GM18951 (cell line): Measurements from ENCODE around the gene GRM7.

Experiments
- POLR2A ChIP-seq: IDR thresholded peaks from 4 replicates; pipeline ENCODE4 v1.6.1; 2011; ENCODE audit warnings: mild to moderate bottlenecking; ENCODE audit not compliant: insufficient read length, insufficient read depth; ENCODE audit errors: extremely low read depth
- in situ Hi-C: fragments of 300-500 bp; cut with MboI; formaldehyde crosslinking; loops from one replicate; pipeline ENCODE4 v1.12.0; 2022; ENCODE audit warnings: low sequenced_read_pairs, mixed read lengths, inconsistent platforms; ENCODE audit not compliant: unreplicated experiment

Gene GRM7

GRCh38 chr3:7100136-7100535, 239.2 kb downstream of the GRM7 start:
- in situ Hi-C loops, result no loop called here
- TF ChIP-seq POLR2A, result no peak

- in situ Hi-C loops, result no loop called here
These were observed 245.7 kb downstream of the GRM7 start for GRCh38 chr3:7106635-7107034.

GRCh38 chr3:7112523-7113056, 251.7 kb downstream of the GRM7 start:
- no peak for TF ChIP-seq POLR2A
- in situ Hi-C loops, result no loop called here

More at GRCh38 chr3:7106635-7107034, 245.7 kb downstream of the GRM7 start:
- TF ChIP-seq POLR2A, result no peak

- in situ Hi-C loops, result no loop called here
- TF ChIP-seq POLR2A, result no peak
These were observed 283.9 kb downstream of the GRM7 start for GRCh38 chr3:7144697-7145308.

- in situ Hi-C loops, result no loop called here
These were observed 285.6 kb downstream of the GRM7 start for GRCh38 chr3:7146529-7146928.

GRCh38 chr3:7158516-7158915, 297.6 kb downstream of the GRM7 start:
- in situ Hi-C loops, result no loop called here
- no peak for TF ChIP-seq POLR2A

More at GRCh38 chr3:7146529-7146928, 285.6 kb downstream of the GRM7 start:
- no peak for TF ChIP-seq POLR2A

- in situ Hi-C loops, result no loop called here
- no peak for TF ChIP-seq POLR2A
These were observed 299.8 kb downstream of the GRM7 start for GRCh38 chr3:7160689-7161088.

- no peak for TF ChIP-seq POLR2A
- in situ Hi-C loops, result no loop called here
These were observed 305.5 kb downstream of the GRM7 start for GRCh38 chr3:7166460-7166859.

GRCh38 chr3:7171493-7171892, 310.6 kb downstream of the GRM7 start:
- in situ Hi-C loops, result no loop called here
- no peak for TF ChIP-seq POLR2A

GRCh38 chr3:7172996-7173395, 312.1 kb downstream of the GRM7 start:
- in situ Hi-C loops, result no loop called here
- no peak for TF ChIP-seq POLR2A

- TF ChIP-seq POLR2A, result no peak
- in situ Hi-C loops, result no loop called here
These were observed 327.6 kb downstream of the GRM7 start for GRCh38 chr3:7188551-7188950.

GRCh38 chr3:7190095-7190494, 329.2 kb downstream of the GRM7 start:
- no peak for TF ChIP-seq POLR2A
- in situ Hi-C loops, result no loop called here

- in situ Hi-C loops, result no loop called here
- TF ChIP-seq POLR2A, result no peak
These were observed 332.4 kb downstream of the GRM7 start for GRCh38 chr3:7193269-7193668.

- TF ChIP-seq POLR2A, result no peak
- in situ Hi-C loops, result no loop called here
These were observed 333.3 kb downstream of the GRM7 start for GRCh38 chr3:7194071-7194835.
